HG03457 (cell line): ENCODE results near the gene IL27RA.
"Not testable (repeated sequence)": the region's sequence is repeated elsewhere in the genome, so short reads cannot be mapped to it uniquely, and the experiment has no call there.

Source experiments
- ATAC-seq: cut with Tn5 transposase; IDR thresholded peaks from one replicate; pipeline ENCODE4 v1.9.1; 2021; ENCODE audit warnings: moderate number of reproducible peaks; ENCODE audit not compliant: unreplicated experiment

IL27RA gene

GRCh38 chr19:14027856-14028450, 3.6 kb upstream of the IL27RA start, which contains the start of gene RLN3:
Gene RLN3 (plus strand): TSS chr19:14028148. CDS start chr19:14028205, 57 bp downstream.
- ATAC-seq = no peak

- no peak for ATAC-seq
Observed at GRCh38 chr19:14028901-14029300, 2.7 kb upstream of the IL27RA start.

- ATAC-seq = no peak
Observed at GRCh38 chr19:14030997-14031718, 404 bp upstream of the IL27RA start.

GRCh38 chr19:14033946-14034345, 2.4 kb downstream of the IL27RA start:
- no peak for ATAC-seq

GRCh38 chr19:14035159-14035558, 3.6 kb downstream of the IL27RA start:
- ATAC-seq = not testable (repeated sequence)

GRCh38 chr19:14035706-14036105, 4.1 kb downstream of the IL27RA start:
- ATAC-seq = no peak

- no peak for ATAC-seq
Observed at GRCh38 chr19:14039181-14039580, 7.6 kb downstream of the IL27RA start.

- ATAC-seq = not testable (repeated sequence)
Observed at GRCh38 chr19:14042659-14043608, 11.4 kb downstream of the IL27RA start.

- not testable (repeated sequence) for ATAC-seq
Observed at GRCh38 chr19:14047866-14048265, 16.3 kb downstream of the IL27RA start.

GRCh38 chr19:14048443-14049153, 17.0 kb downstream of the IL27RA start:
- ATAC-seq = no peak

GRCh38 chr19:14050512-14050911, 18.9 kb downstream of the IL27RA start:
- no peak for ATAC-seq

GRCh38 chr19:14050961-14051360, 19.4 kb downstream of the IL27RA start:
- not testable (repeated sequence) for ATAC-seq

GRCh38 chr19:14051980-14052379, 20.4 kb downstream of the IL27RA start:
- no peak for ATAC-seq

- no peak for ATAC-seq
Observed at GRCh38 chr19:14052470-14052869, 20.9 kb downstream of the IL27RA start.

- ATAC-seq = no peak
Observed at GRCh38 chr19:14053032-14053431, 21.5 kb downstream of the IL27RA start.

- no peak for ATAC-seq
Observed at GRCh38 chr19:14053500-14053899, 21.9 kb downstream of the IL27RA start.

- no peak for ATAC-seq
Observed at GRCh38 chr19:14054099-14054498, 22.5 kb downstream of the IL27RA start.

- no peak for ATAC-seq
Observed at GRCh38 chr19:14054721-14055120, 23.2 kb downstream of the IL27RA start.

- no peak for ATAC-seq
Observed at GRCh38 chr19:14055396-14055795, 23.8 kb downstream of the IL27RA start.

GRCh38 chr19:14056069-14056666, 24.6 kb downstream of the IL27RA start:
- no peak for ATAC-seq
